Measurements from ENCODE around the gene AFF1.
"Not testable (repeated sequence)": the region's sequence is repeated elsewhere in the genome, so short reads cannot be mapped to it uniquely, and the experiment has no call there.

Gene AFF1

GRCh38 chr4:87081826-87082225 is 147.0 kb downstream of the AFF1 start:
- DNase-seq (ENCODE audit: low read depth in 2 of 2), result no peak

- not testable (repeated sequence) for DNase-seq (ENCODE audit: low read depth in 2 of 2)
Measured at GRCh38 chr4:87085732-87086131, 150.9 kb downstream of the AFF1 start.

GRCh38 chr4:87086143-87086805 is 151.5 kb downstream of the AFF1 start:
- no peak for DNase-seq (ENCODE audit: low read depth in 2 of 2)

- no peak for DNase-seq (ENCODE audit: low read depth in 2 of 2)
Measured at GRCh38 chr4:87087015-87087414, 152.2 kb downstream of the AFF1 start.

- DNase-seq (ENCODE audit: low read depth in 2 of 2), result no peak
Measured at GRCh38 chr4:87087420-87087819, 152.6 kb downstream of the AFF1 start.

- DNase-seq (ENCODE audit: low read depth in 2 of 2), result no peak
Measured at GRCh38 chr4:87088186-87088585, 153.4 kb downstream of the AFF1 start.

GRCh38 chr4:87089368-87089767 is 154.6 kb downstream of the AFF1 start:
- no peak for DNase-seq (ENCODE audit: low read depth in 2 of 2)

GRCh38 chr4:87090305-87090704 is 155.5 kb downstream of the AFF1 start:
- DNase-seq (ENCODE audit: low read depth in 2 of 2), result no peak

- DNase-seq (ENCODE audit: low read depth in 2 of 2), result no peak
Measured at GRCh38 chr4:87092389-87093141, 157.8 kb downstream of the AFF1 start.

- no peak for DNase-seq (ENCODE audit: low read depth in 2 of 2)
Measured at GRCh38 chr4:87093443-87094123, 158.8 kb downstream of the AFF1 start.

GRCh38 chr4:87097075-87097474 is 162.3 kb downstream of the AFF1 start:
- DNase-seq (ENCODE audit: low read depth in 2 of 2), result no peak

GRCh38 chr4:87100168-87100567 is 165.4 kb downstream of the AFF1 start:
- DNase-seq (ENCODE audit: low read depth in 2 of 2), result no peak

- DNase-seq (ENCODE audit: low read depth in 2 of 2), result no peak
Measured at GRCh38 chr4:87101543-87102199, 166.9 kb downstream of the AFF1 start.

- DNase-seq (ENCODE audit: low read depth in 2 of 2), result no peak
Measured at GRCh38 chr4:87103086-87103485, 168.3 kb downstream of the AFF1 start.

GRCh38 chr4:87103691-87104187 is 168.9 kb downstream of the AFF1 start:
- DNase-seq (ENCODE audit: low read depth in 2 of 2), result no peak

- no peak for DNase-seq (ENCODE audit: low read depth in 2 of 2)
Measured at GRCh38 chr4:87105101-87105845, 170.5 kb downstream of the AFF1 start.

GRCh38 chr4:87108142-87108546 is 173.3 kb downstream of the AFF1 start:
- DNase-seq (ENCODE audit: low read depth in 2 of 2), result no peak

- no peak for DNase-seq (ENCODE audit: low read depth in 2 of 2)
Measured at GRCh38 chr4:87109121-87109520, 174.3 kb downstream of the AFF1 start.

- no peak for DNase-seq (ENCODE audit: low read depth in 2 of 2)
Measured at GRCh38 chr4:87109945-87110344, 175.1 kb downstream of the AFF1 start.

- no peak for DNase-seq (ENCODE audit: low read depth in 2 of 2)
Measured at GRCh38 chr4:87112063-87112462, 177.3 kb downstream of the AFF1 start.

All from stimulated activated CD8-positive, alpha-beta memory T cell treated with anti-CD3 and anti-CD28 coated beads, Interleukin-15, amount 100 ng/mL, for 48 hours (primary cell).